Measurements from ENCODE around the gene DLL1. TPM values are rescaled to one million over a fixed set of nuclear protein-coding genes. Genes with fewer than 3 reads are reported as not detected.

DLL1 gene
- total RNA-seq, 1 donor from 2014 or later: 59.8 TPM

DNA sequence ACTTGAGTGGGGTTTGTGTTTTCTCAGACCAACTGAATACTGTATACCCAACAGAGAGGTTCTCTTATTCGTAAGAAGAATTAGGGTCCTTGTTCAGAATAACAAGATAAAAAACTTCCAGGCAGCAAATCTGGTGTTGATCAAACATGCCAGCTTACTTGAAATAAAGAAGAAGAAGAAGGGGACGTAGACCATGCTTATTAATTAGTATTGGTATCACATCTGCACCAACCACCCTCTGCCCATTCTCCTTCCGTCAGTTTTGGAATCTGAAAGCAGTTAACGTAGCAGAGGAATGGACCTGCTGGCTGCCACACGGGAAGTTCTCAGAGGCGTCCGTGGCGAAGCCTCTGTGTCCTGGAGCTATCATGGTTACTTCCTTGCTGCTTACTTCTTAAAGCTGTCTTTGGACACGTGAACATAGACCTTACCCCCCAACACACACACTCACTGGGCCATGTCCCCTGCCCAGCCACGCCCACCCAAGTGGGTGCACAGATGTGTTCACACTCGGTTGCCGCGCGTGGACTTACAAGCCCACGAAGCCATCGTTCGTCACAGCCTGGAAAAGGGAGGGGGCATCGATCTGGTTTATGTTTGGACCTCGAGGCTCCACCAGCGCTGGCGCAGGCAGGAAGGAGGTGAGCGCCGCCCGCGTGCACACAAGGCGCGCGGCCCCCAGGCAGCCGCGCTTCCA is 4.1 kb upstream of the DLL1 start:
- peaks cover 85% of the 10 kb centered on the region for H3K27me3 Mint-ChIP-seq (ENCODE audit: low read depth)
- peaks cover 63% of the 10 kb centered on the region for H3K4me1 Mint-ChIP-seq
- DNase-seq (ENCODE audit: low read depth, low spot score): no peak
- TF ChIP-seq, protein P1, sequence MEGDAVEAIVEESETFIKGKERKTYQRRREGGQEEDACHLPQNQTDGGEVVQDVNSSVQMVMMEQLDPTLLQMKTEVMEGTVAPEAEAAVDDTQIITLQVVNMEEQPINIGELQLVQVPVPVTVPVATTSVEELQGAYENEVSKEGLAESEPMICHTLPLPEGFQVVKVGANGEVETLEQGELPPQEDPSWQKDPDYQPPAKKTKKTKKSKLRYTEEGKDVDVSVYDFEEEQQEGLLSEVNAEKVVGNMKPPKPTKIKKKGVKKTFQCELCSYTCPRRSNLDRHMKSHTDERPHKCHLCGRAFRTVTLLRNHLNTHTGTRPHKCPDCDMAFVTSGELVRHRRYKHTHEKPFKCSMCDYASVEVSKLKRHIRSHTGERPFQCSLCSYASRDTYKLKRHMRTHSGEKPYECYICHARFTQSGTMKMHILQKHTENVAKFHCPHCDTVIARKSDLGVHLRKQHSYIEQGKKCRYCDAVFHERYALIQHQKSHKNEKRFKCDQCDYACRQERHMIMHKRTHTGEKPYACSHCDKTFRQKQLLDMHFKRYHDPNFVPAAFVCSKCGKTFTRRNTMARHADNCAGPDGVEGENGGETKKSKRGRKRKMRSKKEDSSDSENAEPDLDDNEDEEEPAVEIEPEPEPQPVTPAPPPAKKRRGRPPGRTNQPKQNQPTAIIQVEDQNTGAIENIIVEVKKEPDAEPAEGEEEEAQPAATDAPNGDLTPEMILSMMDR (conservative IDR thresholded peaks at IDR 0.05): no peak
- peak overlapping the region; percentile 91 for H3K4me3 Mint-ChIP-seq
- H3K36me3 Mint-ChIP-seq (ENCODE audit: low read depth): peaks cover 5% of the 10 kb centered on the region
- no peaks in the 10 kb centered on the region for H3K9me3 Mint-ChIP-seq
- no peak overlapping the region for H3K27ac Mint-ChIP-seq (ENCODE audit: unreplicated experiment)

DNA sequence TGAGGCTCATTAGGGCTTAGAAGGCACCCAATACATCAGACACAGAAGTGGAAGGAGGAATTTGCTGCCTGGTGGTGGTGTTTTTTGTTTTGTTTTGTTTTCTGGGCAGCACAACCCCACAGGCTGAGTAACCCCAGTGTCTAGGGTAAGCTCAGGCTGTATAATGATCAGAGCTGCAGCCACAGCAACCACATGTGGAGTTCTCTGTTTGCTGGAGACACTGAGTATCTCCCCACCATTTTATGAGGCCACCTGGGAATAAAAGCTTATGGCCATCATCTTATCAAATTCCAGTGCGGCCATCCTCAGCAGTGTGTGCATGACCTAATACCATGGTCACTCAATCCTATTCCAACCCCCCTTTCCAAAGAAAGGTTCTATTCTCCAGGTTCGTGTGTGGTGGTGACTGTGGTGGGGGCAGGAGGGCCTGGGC is 3.4 kb upstream of the DLL1 start:
- no peaks in the 10 kb centered on the region for H3K9me3 Mint-ChIP-seq
- no peak for DNase-seq (ENCODE audit: low read depth, low spot score)
- H3K27me3 Mint-ChIP-seq (ENCODE audit: low read depth): peaks cover 81% of the 10 kb centered on the region
- H3K36me3 Mint-ChIP-seq (ENCODE audit: low read depth): peaks cover 2% of the 10 kb centered on the region
- H3K4me1 Mint-ChIP-seq: peaks cover 62% of the 10 kb centered on the region
- TF ChIP-seq, protein P1 (conservative IDR thresholded peaks at IDR 0.05): no peak
- H3K4me3 Mint-ChIP-seq: peak overlapping the region; percentile 91
- H3K27ac Mint-ChIP-seq (ENCODE audit: unreplicated experiment): no peak overlapping the region

DNA sequence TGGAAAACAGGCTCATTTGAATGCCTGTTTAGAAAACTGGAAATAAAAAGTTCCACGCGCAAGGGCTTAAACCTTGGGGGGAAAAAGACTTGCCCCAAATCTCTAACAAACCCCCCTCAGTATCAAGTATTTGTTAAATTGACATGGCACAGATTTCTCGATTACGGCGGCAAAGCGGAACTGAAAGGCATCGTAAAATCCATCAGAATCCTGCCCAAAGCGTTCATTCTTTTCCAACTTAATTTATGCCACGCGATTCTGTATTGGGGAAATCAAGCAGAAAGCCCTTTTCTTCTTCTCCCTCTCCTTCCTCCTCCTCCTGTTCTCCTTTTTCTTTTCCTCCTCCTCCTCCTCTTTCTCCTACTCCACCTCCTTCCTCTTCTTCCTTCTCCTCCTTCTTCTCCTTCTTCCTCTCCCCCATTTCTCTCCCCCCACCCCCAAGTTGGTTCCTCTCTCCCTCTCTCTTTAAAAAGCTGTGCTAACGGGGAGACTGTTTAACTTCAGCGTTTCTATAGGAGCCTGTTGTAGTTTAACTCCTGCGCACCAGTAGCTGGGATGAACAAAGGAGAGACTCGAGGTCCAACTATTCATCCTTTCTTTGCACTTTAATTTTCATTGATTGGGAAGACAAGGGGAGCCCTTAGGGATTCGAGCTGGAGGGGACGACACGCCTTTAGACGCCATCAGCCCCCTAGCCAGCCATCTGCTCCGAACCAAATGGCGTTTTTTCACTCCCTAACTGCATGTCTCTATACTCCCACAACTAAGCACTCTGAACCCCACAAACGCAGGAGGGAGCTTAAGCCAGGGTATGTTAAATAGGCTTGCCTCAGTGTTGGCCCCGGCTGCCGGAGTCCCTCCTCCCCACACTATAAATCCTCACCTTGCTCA is 2.7 kb upstream of the DLL1 start:
- peaks cover 4% of the 10 kb centered on the region for H3K36me3 Mint-ChIP-seq (ENCODE audit: low read depth)
- H3K4me3 Mint-ChIP-seq: peak overlapping the region; percentile 91
- no peak overlapping the region for H3K27ac Mint-ChIP-seq (ENCODE audit: unreplicated experiment)
- DNase-seq (ENCODE audit: low read depth, low spot score): no peak
- H3K27me3 Mint-ChIP-seq (ENCODE audit: low read depth): peaks cover 79% of the 10 kb centered on the region
- TF ChIP-seq, protein P1 (conservative IDR thresholded peaks at IDR 0.05): no peak
- H3K9me3 Mint-ChIP-seq: no peaks in the 10 kb centered on the region
- peaks cover 60% of the 10 kb centered on the region for H3K4me1 Mint-ChIP-seq

DNA sequence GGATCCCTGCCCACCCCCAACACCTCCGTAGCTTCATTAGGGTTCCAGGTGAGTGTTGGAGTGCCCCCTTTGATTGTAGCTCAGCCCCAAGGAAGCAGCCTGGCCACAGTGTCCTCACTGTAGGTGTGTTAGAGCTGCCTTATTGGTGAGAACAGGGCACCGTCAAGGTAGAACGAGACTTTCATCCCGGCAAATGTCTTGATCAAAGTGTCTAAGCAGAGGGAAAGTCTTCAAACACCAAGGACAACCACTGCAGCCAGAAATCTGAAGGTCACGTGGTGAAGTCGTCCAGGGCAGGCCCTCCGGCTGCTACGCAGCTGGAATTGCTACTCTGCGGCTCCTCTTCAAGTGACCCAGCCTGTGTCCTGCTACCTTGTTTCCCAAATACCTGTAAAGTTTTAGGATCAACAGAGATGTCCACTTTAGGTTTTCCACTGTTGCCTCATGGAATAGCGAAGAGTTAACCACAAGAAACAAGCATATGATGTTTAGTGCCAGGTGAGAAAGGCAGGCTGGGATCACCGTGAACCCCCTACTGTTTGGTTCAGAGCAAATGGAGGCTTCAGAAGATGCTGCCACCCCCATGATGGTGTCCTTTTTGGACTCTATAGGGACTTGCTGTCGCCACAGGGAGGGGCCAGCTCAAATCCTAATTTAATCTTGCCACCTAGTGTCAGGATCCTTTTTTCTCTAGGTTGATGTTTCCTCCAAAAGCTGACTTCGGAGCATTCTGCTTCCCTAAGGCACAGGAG is 1.7 kb upstream of the DLL1 start:
- Mint-ChIP-seq H3K27me3 (ENCODE audit: low read depth) (peaks cover 79% of the 10 kb centered on the region), H3K9me3 (no peaks in the 10 kb centered on the region), H3K4me3 (peak overlapping the region; percentile 91), H3K27ac (ENCODE audit: unreplicated experiment) (peak overlapping the region; percentile 51), H3K36me3 (ENCODE audit: low read depth) (peaks cover 7% of the 10 kb centered on the region), H3K4me1 (peaks cover 60% of the 10 kb centered on the region)
- TF ChIP-seq, protein P1 (conservative IDR thresholded peaks at IDR 0.05): no peak
- DNase-seq (ENCODE audit: low read depth, low spot score): no peak

DNA sequence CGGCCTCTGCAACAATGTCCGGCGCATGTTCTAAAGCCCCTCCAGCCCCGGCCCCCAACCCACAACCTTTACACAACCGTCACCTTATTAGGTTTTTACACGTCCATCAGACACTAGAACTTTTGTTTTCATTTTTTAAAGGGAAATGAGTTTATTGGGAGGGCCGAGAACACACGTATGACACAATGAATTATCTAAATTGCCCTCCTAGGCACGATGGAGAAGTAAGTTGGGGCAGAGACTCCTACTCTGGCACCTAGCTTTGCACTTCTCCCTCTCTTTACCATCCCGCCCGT is 1.2 kb upstream of the DLL1 start:
- DNase-seq (ENCODE audit: low read depth, low spot score): no peak
- TF ChIP-seq, protein P1 (conservative IDR thresholded peaks at IDR 0.05): no peak
- H3K27me3 Mint-ChIP-seq (ENCODE audit: low read depth): peaks cover 79% of the 10 kb centered on the region
- peaks cover 7% of the 10 kb centered on the region for H3K36me3 Mint-ChIP-seq (ENCODE audit: low read depth)
- peak overlapping the region; percentile 91 for H3K4me3 Mint-ChIP-seq
- peak overlapping the region; percentile 51 for H3K27ac Mint-ChIP-seq (ENCODE audit: unreplicated experiment)
- no peaks in the 10 kb centered on the region for H3K9me3 Mint-ChIP-seq
- H3K4me1 Mint-ChIP-seq: peaks cover 57% of the 10 kb centered on the region

All from neural crest cell (in vitro differentiated cells).